Endothelial cell of umbilical vein (primary cell): ENCODE results near the gene ATG4D.

Source experiments
- CTCF ChIP-seq, 2 donors: IDR thresholded peaks; 1 replicate in 1 of 2; 2 replicates in 1 of 2; pipeline ENCODE4 v1.5.1; 2011; ENCODE audit warnings: low read length in 2 of 2, mild to moderate bottlenecking in 2 of 2, moderate library complexity in 2 of 2, control low read depth in 1 of 2, inconsistent platforms in 1 of 2, low read depth in 1 of 2; ENCODE audit not compliant: insufficient read depth in 1 of 2; ENCODE audit errors: extremely low read depth in 1 of 2
- MAX ChIP-seq: IDR thresholded peaks from 2 replicates; pipeline ENCODE4 v1.6.1; 2011; ENCODE audit not compliant: insufficient read depth, insufficient read length
- POLR2A ChIP-seq: IDR thresholded peaks from 2 replicates; pipeline ENCODE4 v1.6.1; 2012; ENCODE audit warnings: low read depth, mild to moderate bottlenecking, control low read depth, low read length

GRCh38 chr19:10551698-10552301 lies 8.1 kb downstream of the ATG4D start:
- TF ChIP-seq MAX = no peak
- no peak for TF ChIP-seq POLR2A
- no peak for TF ChIP-seq CTCF (IDR thresholded peaks at IDR 0.05; ENCODE audit: extremely low read depth in 1 of 2, insufficient read depth in 1 of 2, low read depth in 1 of 2, low read length in 2 of 2)
